ENCODE data around the gene ZBTB17.

ZBTB17 gene

DNA sequence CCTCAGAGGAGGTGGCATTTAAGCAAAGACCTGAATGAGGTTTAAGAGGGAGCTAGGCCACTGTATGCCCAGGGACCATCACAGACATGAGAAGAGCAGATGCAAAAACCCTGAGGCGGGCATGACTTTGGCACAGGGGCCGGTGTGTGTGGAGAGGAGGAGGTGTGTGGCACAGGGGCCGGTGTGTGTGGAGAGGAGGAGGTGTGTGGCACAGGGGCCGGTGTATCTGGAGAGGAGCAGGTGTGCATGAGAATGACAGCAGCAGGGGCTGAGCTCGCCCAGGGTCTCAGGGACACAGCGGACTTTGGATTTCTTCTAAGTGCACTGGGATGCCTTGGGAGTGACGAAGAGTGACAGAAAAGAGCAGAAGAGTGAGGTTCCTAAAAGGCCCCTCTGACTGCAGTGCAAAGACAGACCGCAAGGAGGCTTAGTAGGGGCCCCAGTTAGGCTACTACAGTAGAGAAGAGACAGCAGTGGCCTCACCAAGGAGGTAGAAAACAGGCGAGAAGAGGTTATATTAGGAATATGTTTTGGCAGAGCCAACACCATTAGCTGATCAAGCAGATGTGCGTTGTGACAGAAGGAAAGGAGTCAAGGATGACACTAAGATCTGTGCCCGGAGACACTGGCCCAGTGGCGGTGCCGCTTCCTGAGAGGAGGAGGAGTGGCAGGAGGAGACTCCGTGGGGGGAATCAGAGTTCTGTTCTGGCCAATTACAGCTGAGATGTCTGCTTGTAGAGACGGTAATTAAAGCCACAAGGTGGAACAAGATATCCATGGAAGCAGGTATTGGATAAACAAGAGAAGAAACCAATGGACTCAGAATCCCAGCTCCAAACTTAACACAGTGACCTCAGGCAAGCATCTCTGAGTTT is 18.4 kb downstream of the ZBTB17 start:
- Histone ChIP-seq H3K27ac (replicated peaks) (no peak overlapping the region), H3K4me3 (replicated peaks; ENCODE audit: insufficient read depth, low read length) (no peak overlapping the region), H3K27me3 (ENCODE audit: insufficient read depth, poor library complexity, severe bottlenecking) (no peaks in the 10 kb centered on the region)
- TF ChIP-seq, protein P1, sequence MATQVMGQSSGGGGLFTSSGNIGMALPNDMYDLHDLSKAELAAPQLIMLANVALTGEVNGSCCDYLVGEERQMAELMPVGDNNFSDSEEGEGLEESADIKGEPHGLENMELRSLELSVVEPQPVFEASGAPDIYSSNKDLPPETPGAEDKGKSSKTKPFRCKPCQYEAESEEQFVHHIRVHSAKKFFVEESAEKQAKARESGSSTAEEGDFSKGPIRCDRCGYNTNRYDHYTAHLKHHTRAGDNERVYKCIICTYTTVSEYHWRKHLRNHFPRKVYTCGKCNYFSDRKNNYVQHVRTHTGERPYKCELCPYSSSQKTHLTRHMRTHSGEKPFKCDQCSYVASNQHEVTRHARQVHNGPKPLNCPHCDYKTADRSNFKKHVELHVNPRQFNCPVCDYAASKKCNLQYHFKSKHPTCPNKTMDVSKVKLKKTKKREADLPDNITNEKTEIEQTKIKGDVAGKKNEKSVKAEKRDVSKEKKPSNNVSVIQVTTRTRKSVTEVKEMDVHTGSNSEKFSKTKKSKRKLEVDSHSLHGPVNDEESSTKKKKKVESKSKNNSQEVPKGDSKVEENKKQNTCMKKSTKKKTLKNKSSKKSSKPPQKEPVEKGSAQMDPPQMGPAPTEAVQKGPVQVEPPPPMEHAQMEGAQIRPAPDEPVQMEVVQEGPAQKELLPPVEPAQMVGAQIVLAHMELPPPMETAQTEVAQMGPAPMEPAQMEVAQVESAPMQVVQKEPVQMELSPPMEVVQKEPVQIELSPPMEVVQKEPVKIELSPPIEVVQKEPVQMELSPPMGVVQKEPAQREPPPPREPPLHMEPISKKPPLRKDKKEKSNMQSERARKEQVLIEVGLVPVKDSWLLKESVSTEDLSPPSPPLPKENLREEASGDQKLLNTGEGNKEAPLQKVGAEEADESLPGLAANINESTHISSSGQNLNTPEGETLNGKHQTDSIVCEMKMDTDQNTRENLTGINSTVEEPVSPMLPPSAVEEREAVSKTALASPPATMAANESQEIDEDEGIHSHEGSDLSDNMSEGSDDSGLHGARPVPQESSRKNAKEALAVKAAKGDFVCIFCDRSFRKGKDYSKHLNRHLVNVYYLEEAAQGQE (IDR thresholded peaks at IDR 0.05; ENCODE audit: insufficient replicate concordance, low read depth): no peak
- TF ChIP-seq SPI1 (IDR thresholded peaks at IDR 0.05; ENCODE audit: borderline replicate concordance, low read depth) (no peak), POLR2AphosphoS5 (IDR thresholded peaks at IDR 0.05; ENCODE audit: low read depth) (no peak), GABPA (IDR thresholded peaks at IDR 0.05; ENCODE audit: low read depth) (no peak)
- TF ChIP-seq, protein P2, sequence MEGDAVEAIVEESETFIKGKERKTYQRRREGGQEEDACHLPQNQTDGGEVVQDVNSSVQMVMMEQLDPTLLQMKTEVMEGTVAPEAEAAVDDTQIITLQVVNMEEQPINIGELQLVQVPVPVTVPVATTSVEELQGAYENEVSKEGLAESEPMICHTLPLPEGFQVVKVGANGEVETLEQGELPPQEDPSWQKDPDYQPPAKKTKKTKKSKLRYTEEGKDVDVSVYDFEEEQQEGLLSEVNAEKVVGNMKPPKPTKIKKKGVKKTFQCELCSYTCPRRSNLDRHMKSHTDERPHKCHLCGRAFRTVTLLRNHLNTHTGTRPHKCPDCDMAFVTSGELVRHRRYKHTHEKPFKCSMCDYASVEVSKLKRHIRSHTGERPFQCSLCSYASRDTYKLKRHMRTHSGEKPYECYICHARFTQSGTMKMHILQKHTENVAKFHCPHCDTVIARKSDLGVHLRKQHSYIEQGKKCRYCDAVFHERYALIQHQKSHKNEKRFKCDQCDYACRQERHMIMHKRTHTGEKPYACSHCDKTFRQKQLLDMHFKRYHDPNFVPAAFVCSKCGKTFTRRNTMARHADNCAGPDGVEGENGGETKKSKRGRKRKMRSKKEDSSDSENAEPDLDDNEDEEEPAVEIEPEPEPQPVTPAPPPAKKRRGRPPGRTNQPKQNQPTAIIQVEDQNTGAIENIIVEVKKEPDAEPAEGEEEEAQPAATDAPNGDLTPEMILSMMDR (IDR thresholded peaks at IDR 0.05; ENCODE audit: insufficient read depth, low read length): no peak
- no peak for DNase-seq (ENCODE audit: low read depth in 1 of 2, low spot score in 1 of 2)

DNA sequence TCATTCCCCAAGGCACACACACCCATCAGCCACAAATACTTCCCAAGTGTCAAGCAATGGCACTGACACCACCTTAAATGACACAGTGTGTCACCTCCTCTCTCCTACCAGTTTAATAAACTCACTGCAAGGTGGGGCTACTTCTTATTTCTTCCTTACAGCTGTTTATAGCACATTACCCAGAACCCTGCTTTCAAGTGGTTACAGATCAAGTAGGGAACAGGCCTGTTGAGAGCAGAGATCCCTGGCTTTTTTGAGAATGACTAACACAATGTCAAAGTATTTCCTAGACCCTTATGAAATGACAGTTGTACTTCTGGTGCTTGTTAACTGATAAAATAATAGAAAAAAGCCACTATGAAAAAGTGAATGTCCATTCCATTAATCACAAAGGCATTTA is 19.8 kb downstream of the ZBTB17 start:
- Histone ChIP-seq H3K4me3 (replicated peaks; ENCODE audit: insufficient read depth, low read length) (no peak overlapping the region), H3K27ac (replicated peaks) (no peak overlapping the region), H3K27me3 (ENCODE audit: insufficient read depth, poor library complexity, severe bottlenecking) (no peaks in the 10 kb centered on the region)
- TF ChIP-seq GABPA (IDR thresholded peaks at IDR 0.05; ENCODE audit: low read depth): no peak
- TF ChIP-seq, protein P1 (IDR thresholded peaks at IDR 0.05; ENCODE audit: insufficient replicate concordance, low read depth): no peak
- TF ChIP-seq, protein P2 (IDR thresholded peaks at IDR 0.05; ENCODE audit: insufficient read depth, low read length): no peak
- no peak for TF ChIP-seq POLR2AphosphoS5 (IDR thresholded peaks at IDR 0.05; ENCODE audit: low read depth)
- TF ChIP-seq SPI1 (IDR thresholded peaks at IDR 0.05; ENCODE audit: borderline replicate concordance, low read depth): no peak
- no peak for DNase-seq (ENCODE audit: low read depth in 1 of 2, low spot score in 1 of 2)

DNA sequence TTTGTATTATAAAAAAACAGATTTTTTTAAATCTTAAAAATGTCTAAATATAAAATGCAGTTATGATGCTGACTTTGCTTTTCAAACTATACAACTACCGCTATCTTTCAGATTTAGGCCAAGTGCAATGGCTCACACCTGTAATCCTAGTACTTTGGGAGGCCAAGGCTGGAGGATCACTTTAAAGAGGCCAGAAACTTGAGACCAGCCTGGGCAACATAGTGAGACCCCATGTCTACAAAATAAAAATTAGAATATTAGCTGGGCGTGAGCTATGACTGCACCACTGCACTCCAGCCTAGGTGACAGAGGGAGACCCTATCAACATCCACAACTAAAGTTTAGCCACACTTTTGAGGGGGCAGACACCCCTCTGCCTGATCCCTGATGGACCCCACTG is 20.3 kb downstream of the ZBTB17 start:
- no peaks in the 10 kb centered on the region for H3K27me3 ChIP-seq (ENCODE audit: insufficient read depth, poor library complexity, severe bottlenecking)
- TF ChIP-seq, protein P2 (IDR thresholded peaks at IDR 0.05; ENCODE audit: insufficient read depth, low read length): no peak
- TF ChIP-seq POLR2AphosphoS5 (IDR thresholded peaks at IDR 0.05; ENCODE audit: low read depth): no peak
- TF ChIP-seq, protein P1 (IDR thresholded peaks at IDR 0.05; ENCODE audit: insufficient replicate concordance, low read depth): no peak
- TF ChIP-seq SPI1 (IDR thresholded peaks at IDR 0.05; ENCODE audit: borderline replicate concordance, low read depth): no peak
- TF ChIP-seq GABPA (IDR thresholded peaks at IDR 0.05; ENCODE audit: low read depth): no peak
- H3K4me3 ChIP-seq (replicated peaks; ENCODE audit: insufficient read depth, low read length): no peak overlapping the region
- no peak overlapping the region for H3K27ac ChIP-seq (replicated peaks)
- no peak for DNase-seq (ENCODE audit: low read depth in 1 of 2, low spot score in 1 of 2)
